LNCAP (cell line): Measurements from ENCODE around the gene CHADL.

Source experiments
- CTCF ChIP-seq: fragments of 450-650 bp; IDR thresholded peaks from 2 replicates; pipeline ENCODE4 v1.5.1; 2017; ENCODE audit warnings: mild to moderate bottlenecking

The CHADL gene, protein sequence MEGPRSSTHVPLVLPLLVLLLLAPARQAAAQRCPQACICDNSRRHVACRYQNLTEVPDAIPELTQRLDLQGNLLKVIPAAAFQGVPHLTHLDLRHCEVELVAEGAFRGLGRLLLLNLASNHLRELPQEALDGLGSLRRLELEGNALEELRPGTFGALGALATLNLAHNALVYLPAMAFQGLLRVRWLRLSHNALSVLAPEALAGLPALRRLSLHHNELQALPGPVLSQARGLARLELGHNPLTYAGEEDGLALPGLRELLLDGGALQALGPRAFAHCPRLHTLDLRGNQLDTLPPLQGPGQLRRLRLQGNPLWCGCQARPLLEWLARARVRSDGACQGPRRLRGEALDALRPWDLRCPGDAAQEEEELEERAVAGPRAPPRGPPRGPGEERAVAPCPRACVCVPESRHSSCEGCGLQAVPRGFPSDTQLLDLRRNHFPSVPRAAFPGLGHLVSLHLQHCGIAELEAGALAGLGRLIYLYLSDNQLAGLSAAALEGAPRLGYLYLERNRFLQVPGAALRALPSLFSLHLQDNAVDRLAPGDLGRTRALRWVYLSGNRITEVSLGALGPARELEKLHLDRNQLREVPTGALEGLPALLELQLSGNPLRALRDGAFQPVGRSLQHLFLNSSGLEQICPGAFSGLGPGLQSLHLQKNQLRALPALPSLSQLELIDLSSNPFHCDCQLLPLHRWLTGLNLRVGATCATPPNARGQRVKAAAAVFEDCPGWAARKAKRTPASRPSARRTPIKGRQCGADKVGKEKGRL

GRCh38 chr22:41240377-41241132 lies at the start of gene CHADL:
Gene CHADL (minus strand): TSS chr22:41240931. CDS start chr22:41240881, 50 bp downstream.
- no peak for TF ChIP-seq CTCF

GRCh38 chr22:41289671-41290070 lies 48.9 kb upstream of the CHADL start:
- TF ChIP-seq CTCF: no peak

DNA sequence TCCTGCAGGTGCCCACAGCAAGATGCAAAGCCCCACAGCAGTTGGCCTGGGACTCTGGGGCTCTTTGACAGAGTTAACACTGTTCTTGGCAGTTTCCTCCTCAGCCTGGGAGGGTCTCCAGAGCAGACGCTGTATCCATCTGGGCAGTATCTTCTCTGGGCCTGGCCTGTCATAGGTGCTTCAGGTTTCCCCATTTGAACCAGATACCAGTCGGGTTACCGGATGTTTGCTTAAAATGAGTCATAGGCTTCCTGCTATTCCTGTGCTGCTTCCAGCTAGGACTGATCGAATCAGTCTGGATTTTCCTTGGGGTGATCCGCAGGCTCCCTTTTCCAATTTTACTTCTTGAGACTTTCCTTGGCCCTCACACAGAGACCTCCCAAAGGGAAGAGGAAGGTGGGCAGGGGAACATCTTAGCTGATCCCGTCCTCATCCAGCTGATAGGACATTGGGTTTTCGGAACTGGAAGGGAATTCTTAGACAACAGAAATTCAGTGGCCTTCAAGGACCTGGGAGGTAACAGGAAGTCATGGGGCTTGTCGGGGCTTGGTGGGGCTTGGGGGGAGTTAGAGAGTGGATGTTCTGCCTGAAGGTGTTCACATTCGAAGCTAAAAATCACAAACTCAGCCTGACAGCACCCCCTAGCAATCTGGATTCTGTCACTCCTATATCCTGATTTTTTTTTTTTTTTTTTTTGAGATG lies 47.7 kb upstream of the CHADL start:
- TF ChIP-seq CTCF: no peak

- TF ChIP-seq CTCF: no peak
These were observed 45.9 kb upstream of the CHADL start for GRCh38 chr22:41286639-41287091.

DNA sequence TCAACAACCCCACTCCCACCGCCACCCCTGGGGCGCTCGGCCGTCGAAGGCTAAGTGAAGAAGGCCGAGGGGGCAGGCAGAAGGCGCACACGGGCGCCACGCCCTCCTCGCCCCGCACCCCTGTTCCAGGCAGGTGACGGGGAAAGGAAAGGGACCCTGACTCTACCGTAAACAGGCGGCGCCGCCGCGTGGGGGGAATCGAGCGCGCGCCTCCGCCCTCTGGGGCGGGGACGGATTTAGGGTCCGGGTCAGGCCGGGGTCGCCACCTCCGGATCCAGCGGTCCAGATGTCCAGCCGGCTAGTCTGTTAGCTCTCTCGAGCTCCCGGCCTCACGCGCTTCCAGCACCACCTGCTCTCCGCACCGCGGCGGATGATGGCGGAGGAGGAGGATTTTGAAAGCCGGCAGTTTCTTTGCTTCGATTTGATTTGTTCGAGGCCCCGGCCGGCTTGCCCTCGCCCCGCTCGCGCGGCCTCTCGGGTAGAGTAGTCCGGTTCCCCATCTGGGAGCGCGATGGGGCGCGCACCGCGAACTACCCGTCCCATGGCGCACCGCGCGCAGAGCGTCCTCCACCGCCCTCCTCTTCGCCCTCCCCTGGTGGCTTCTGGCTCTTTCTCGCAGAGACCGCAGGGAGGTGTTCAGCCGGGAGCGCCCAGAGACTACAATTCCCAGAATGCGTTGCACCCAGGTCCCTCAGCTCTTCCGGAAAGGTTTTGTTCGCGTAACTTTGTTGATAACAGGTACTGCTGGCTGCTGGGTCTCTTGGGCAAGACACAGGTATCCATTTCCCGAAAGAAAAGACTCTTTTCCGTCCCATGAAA lies 45.3 kb upstream of the CHADL start, which contains the start of gene RANGAP1:
Gene RANGAP1, minus strand, starts transcription at position 368 of the 819 bp plus-strand sequence. CDS start 5,143 bp downstream, outside the sequence.
- no peak for TF ChIP-seq CTCF

DNA sequence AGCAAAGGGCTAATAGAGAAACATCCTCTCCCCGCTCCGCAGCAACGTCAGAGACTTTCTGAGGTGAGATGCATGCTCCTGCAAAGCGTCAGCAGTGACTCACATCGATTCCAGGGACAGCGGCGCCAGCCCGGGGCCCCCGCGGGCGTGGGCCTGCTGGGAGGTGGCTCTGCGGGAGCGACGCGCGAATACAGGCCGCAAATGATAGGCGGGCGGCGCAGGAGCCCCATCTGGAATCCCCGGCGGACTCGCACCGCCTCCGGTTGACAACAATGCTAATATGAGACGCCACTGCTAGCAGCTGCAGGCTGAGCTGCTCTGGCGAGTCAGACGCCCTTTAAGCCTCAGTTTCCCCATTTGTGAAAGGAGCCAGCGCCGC lies 44.7 kb upstream of the CHADL start:
- no peak for TF ChIP-seq CTCF
